HG02970 (cell line): ENCODE data around the gene TIFAB.

Experiments used
- ATAC-seq: cut with Tn5 transposase; IDR thresholded peaks from one replicate; pipeline ENCODE4 v1.9.1; 2021; ENCODE audit warnings: mild to moderate bottlenecking, moderate library complexity, moderate number of reproducible peaks; ENCODE audit not compliant: unreplicated experiment, low FRiP score

Gene TIFAB

GRCh38 chr5:135482381-135482933, 30.3 kb upstream of the TIFAB start:
- no peak for ATAC-seq

GRCh38 chr5:135481909-135482311, 29.8 kb upstream of the TIFAB start:
- ATAC-seq, result no peak

- no peak for ATAC-seq
These were observed 29.2 kb upstream of the TIFAB start for GRCh38 chr5:135481387-135481786.

- no peak for ATAC-seq
These were observed 28.4 kb upstream of the TIFAB start for GRCh38 chr5:135480511-135480910.

GRCh38 chr5:135478938-135479337, 26.8 kb upstream of the TIFAB start:
- ATAC-seq, result no peak

GRCh38 chr5:135477613-135478066, 25.5 kb upstream of the TIFAB start:
- no peak for ATAC-seq

- ATAC-seq, result no peak
These were observed 24.7 kb upstream of the TIFAB start for GRCh38 chr5:135476615-135477581.

- ATAC-seq, result no peak
These were observed 22.0 kb upstream of the TIFAB start for GRCh38 chr5:135473956-135474670.

- no peak for ATAC-seq
These were observed 20.0 kb upstream of the TIFAB start for GRCh38 chr5:135472141-135472540.

- ATAC-seq, result no peak
These were observed 19.6 kb upstream of the TIFAB start for GRCh38 chr5:135471726-135472125.

GRCh38 chr5:135469911-135470310, 17.8 kb upstream of the TIFAB start:
- ATAC-seq, result no peak

- ATAC-seq, result no peak
These were observed 16.4 kb upstream of the TIFAB start for GRCh38 chr5:135468541-135468940.

- ATAC-seq, result no peak
These were observed 15.8 kb upstream of the TIFAB start for GRCh38 chr5:135467871-135468485.

- ATAC-seq, result no peak
These were observed 15.0 kb upstream of the TIFAB start for GRCh38 chr5:135467051-135467625.

GRCh38 chr5:135466178-135467050, 14.3 kb upstream of the TIFAB start:
- no peak for ATAC-seq

- no peak for ATAC-seq
These were observed 13.4 kb upstream of the TIFAB start for GRCh38 chr5:135465391-135466122.

- ATAC-seq, result no peak
These were observed 10.2 kb upstream of the TIFAB start for GRCh38 chr5:135462304-135462703.

- no peak for ATAC-seq
These were observed 9.5 kb upstream of the TIFAB start for GRCh38 chr5:135461481-135462151.
